HepG2 (cell line): Measurements from ENCODE around the gene IL1RL1. TPM values are rescaled to one million over a fixed set of nuclear protein-coding genes. Genes with fewer than 3 reads are reported as not detected.

Source experiments
- ATAC-seq: fragments of 200-7000 bp; cut with Tn5 transposase; 3 replicates; pipeline ENCODE4 v1.9.1; 2020; ENCODE audit warnings: mild to moderate bottlenecking, moderate library complexity
- BruUV-seq: library from RNA; stranded (reverse); fragments of 400-500 nt; replicated peaks from 2 replicates; lab custom pipeline; 2021; lab: Mats Ljungman, UMichigan
- CTCF ChIA-PET: fragments of 300-600 bp; formaldehyde crosslinking; extraction: SDS; loops from one replicate; lab custom pipeline; 2021; ENCODE audit warnings: low total read pairs, inconsistent platforms, low intra/inter-chr PET ratio; lab: Yijun Ruan, JAX
- POLR2A ChIA-PET: fragments of 350-600 bp; sonication (Branson Sonifier 250); formaldehyde crosslinking; loops from one replicate; lab custom pipeline; 2020; ENCODE audit warnings: antibody characterized with exemption, inconsistent platforms; lab: Yijun Ruan, JAX
- DNase-seq: peaks from one replicate; pipeline ENCODE4 v3.0.0-alpha.2; 2015; ENCODE audit warnings: low spot score
- FAIRE-seq: peaks from 3 replicates; lab custom pipeline; 2011; peaks lifted over from hg19 to GRCh38; lab: Jason Lieb, UNC
- H2AFZ ChIP-seq: one replicate; pipeline ENCODE4 v1.6.1; 2011; ENCODE audit warnings: low read length, inconsistent platforms
- H3K27ac ChIP-seq: fragments of 300-600 bp; 3 replicates; pipeline ENCODE4 v1.8.0; 2011; ENCODE audit warnings: mixed run types, mild to moderate bottlenecking, mixed read lengths, low read length, inconsistent platforms; ENCODE audit not compliant: insufficient read depth; ENCODE audit errors: extremely low read length
- H3K27me3 ChIP-seq, 2 experiments: fragments of 200-600 bp in 1 of 2; 2 replicates in 1 of 2; 3 replicates in 1 of 2; pipeline versions ENCODE4 v1.6.0 to v1.8.0; 2011; ENCODE audit warnings: low read length in 2 of 2, mild to moderate bottlenecking in 2 of 2, moderate library complexity in 2 of 2, inconsistent platforms in 1 of 2; ENCODE audit not compliant: insufficient read depth in 2 of 2, control insufficient read depth in 1 of 2
- H3K36me3 ChIP-seq, 2 experiments: fragments of 200-600 bp in 1 of 2; replicated peaks in 1 of 2; 2 replicates in 1 of 2; 3 replicates in 1 of 2; pipeline versions ENCODE4 v1.5.1 to v1.8.0; 2011; ENCODE audit warnings: low read length in 2 of 2, inconsistent platforms in 1 of 2; ENCODE audit not compliant: insufficient read depth in 2 of 2, control insufficient read depth in 1 of 2
- H3K4me1 ChIP-seq: 2 replicates; pipeline ENCODE4 v1.5.1; 2012; ENCODE audit warnings: low read length, inconsistent platforms; ENCODE audit not compliant: insufficient read depth
- H3K4me2 ChIP-seq: 2 replicates; pipeline ENCODE4 v1.6.0; 2011; ENCODE audit warnings: low read depth, low read length, inconsistent platforms
- H3K4me3 ChIP-seq, 3 experiments: fragments of 200-600 bp in 1 of 3; sonication (generic), shearing (Covaris generic) in 1 of 3; replicated peaks in 1 of 3; 2 replicates each; pipeline ENCODE4 v1.5.1; 2011 to 2016; ENCODE audit warnings: low read length in 3 of 3, inconsistent platforms in 2 of 3, low read depth in 2 of 3, mild to moderate bottlenecking in 2 of 3, control low read depth in 1 of 3, mixed read lengths in 1 of 3; ENCODE audit not compliant: insufficient read depth in 1 of 3
- H3K79me2 ChIP-seq: one replicate; pipeline ENCODE4 v1.6.1; 2011; ENCODE audit warnings: low read length, inconsistent platforms; ENCODE audit not compliant: insufficient read depth
- H3K9ac ChIP-seq: 2 replicates; pipeline ENCODE4 v1.6.0; 2011; ENCODE audit warnings: mild to moderate bottlenecking, low read depth, low read length, inconsistent platforms; ENCODE audit not compliant: insufficient read depth
- H3K9me3 ChIP-seq: 2 replicates; pipeline ENCODE4 v1.5.1; 2012; ENCODE audit warnings: mild to moderate bottlenecking, low read length
- H4K20me1 ChIP-seq: 2 replicates; pipeline ENCODE4 v1.6.0; 2011; ENCODE audit warnings: inconsistent platforms, mild to moderate bottlenecking, low read length, moderate library complexity; ENCODE audit not compliant: insufficient read depth
- ATAD3A ChIP-seq: sonication (generic); formaldehyde crosslinking; IDR thresholded peaks from 2 replicates; pipeline ENCODE4 v1.4.0; 2020; ENCODE audit warnings: missing genetic modification reagents
- CTCF ChIP-seq: sonication (generic); formaldehyde crosslinking; IDR thresholded peaks from 2 replicates; pipeline ENCODE4 v1.5.0; 2020; ENCODE audit warnings: mild to moderate bottlenecking, missing genetic modification reagents, moderate library complexity
- E2F2 ChIP-seq: sonication (generic); formaldehyde crosslinking; IDR thresholded peaks from 2 replicates; pipeline ENCODE4 v1.4.0; 2020; ENCODE audit warnings: missing genetic modification reagents, borderline replicate concordance
- GLI4 ChIP-seq: sonication (generic); formaldehyde crosslinking; IDR thresholded peaks from 2 replicates; pipeline ENCODE4 v1.5.1; 2020; ENCODE audit warnings: missing genetic modification reagents, mild to moderate bottlenecking, moderate library complexity, borderline replicate concordance
- GPN1 ChIP-seq: sonication (generic); formaldehyde crosslinking; IDR thresholded peaks from 2 replicates; pipeline ENCODE4 v1.5.1; 2020; ENCODE audit warnings: missing genetic modification reagents, borderline replicate concordance
- JUNB ChIP-seq: sonication (generic); formaldehyde crosslinking; IDR thresholded peaks from 2 replicates; pipeline ENCODE4 v1.8.0; 2022; ENCODE audit warnings: missing genetic modification reagents, mild to moderate bottlenecking, borderline replicate concordance
- KLF13 ChIP-seq: sonication (generic); formaldehyde crosslinking; IDR thresholded peaks from 2 replicates; pipeline ENCODE4 v1.4.0; 2020; ENCODE audit warnings: mild to moderate bottlenecking, missing genetic modification reagents
- MLLT10 ChIP-seq: sonication (generic); formaldehyde crosslinking; IDR thresholded peaks from 2 replicates; pipeline ENCODE4 v1.4.0; 2020; ENCODE audit warnings: missing genetic modification reagents
- TARDBP ChIP-seq: sonication (generic); formaldehyde crosslinking; IDR thresholded peaks from 2 replicates; pipeline ENCODE4 v1.8.0; 2022; ENCODE audit warnings: mild to moderate bottlenecking, missing genetic modification reagents
- ZNF225 ChIP-seq: sonication (generic); formaldehyde crosslinking; IDR thresholded peaks from 2 replicates; pipeline ENCODE4 v1.4.0; 2020; ENCODE audit warnings: mild to moderate bottlenecking, missing genetic modification reagents
- ZNF362 ChIP-seq: sonication (generic); formaldehyde crosslinking; IDR thresholded peaks from 2 replicates; pipeline ENCODE4 v1.4.0; 2020; ENCODE audit warnings: missing genetic modification reagents, mild to moderate bottlenecking, borderline replicate concordance
- ZNF547 ChIP-seq: sonication (generic); formaldehyde crosslinking; IDR thresholded peaks from 2 replicates; pipeline ENCODE4 v1.5.1; 2020; ENCODE audit warnings: mild to moderate bottlenecking, missing genetic modification reagents
- ZNF644 ChIP-seq: IDR thresholded peaks from 2 replicates; pipeline ENCODE4 v1.6.1; 2016; ENCODE audit warnings: low read depth
- ZNF710 ChIP-seq: sonication (generic); formaldehyde crosslinking; IDR thresholded peaks from 2 replicates; pipeline ENCODE4 v1.5.0; 2020; ENCODE audit warnings: mild to moderate bottlenecking, missing genetic modification reagents, borderline replicate concordance
- ZNF878 ChIP-seq: sonication (generic); formaldehyde crosslinking; IDR thresholded peaks from 2 replicates; pipeline ENCODE4 v1.8.1; 2023; ENCODE audit warnings: mild to moderate bottlenecking, missing genetic modification reagents, moderate library complexity
- WGBS: methylation state at CpG from one replicate; pipeline ENCODE4 v1.1.6; 2017; ENCODE audit warnings: low lambda C conversion rate; 5-methylcytosine and 5-hydroxymethylcytosine counted together
- in situ Hi-C: cut with HindIII; loops from 2 replicates; pipeline ENCODE4 v1.10.0; 2017; ENCODE audit warnings: low pct_unique_long_range_greater_than_20kb; ENCODE audit not compliant: extremely low pct_ligation_motif_present
- intact Hi-C: fragments of 100-400 bp; cut with micrococcal nuclease; formaldehyde crosslinking; loops from one replicate; pipeline ENCODE4 v1.10.0; 2022; ENCODE audit not compliant: unreplicated experiment
- polyA plus RNA-seq, 8 experiments: library from polyadenylated mRNA; depleted of rRNA in 3 of 8; stranded (reverse) in 7 of 8; unstranded in 1 of 8; fragments of >200 nt; fragmentation: Illumina TruSeq in 4 of 8; extraction: Trizol in 4 of 8; gene quantifications; 2 replicates each; pipeline versions ENCODE4 v1.2.1 to v1.2.3, GENCODE V29; 2011 to 2016; ENCODE audit warnings: low read depth in 4 of 8, missing spikeins in 1 of 8, mixed read lengths in 1 of 8; ENCODE audit not compliant: insufficient read depth in 1 of 8
- total RNA-seq, 5 experiments: library from RNA; depleted of rRNA; stranded (reverse); fragments of >200 nt; fragmentation: Illumina TruSeq; extraction: Trizol; gene quantifications; 2 replicates each; pipeline ENCODE4 v1.2.3, GENCODE V29; 2016; ENCODE audit warnings: low read depth in 1 of 5

The IL1RL1 gene
- total and polyA plus RNA-seq, 2 of the 13 experiments (the other 11 are each of a cell fraction or from before 2014, with no cell fraction given), result 0.02 to 0.03 TPM

- ChIA-PET CTCF (no interaction called here), POLR2A (no interaction called here)
- Histone ChIP-seq H3K9ac (no peak overlapping the region), H3K27me3 (peaks cover 0 to 14% of the 10 kb centered on the region in 2 experiments; a peak in 2 of 5 replicates), H3K9me3 (no peaks in the 10 kb centered on the region), H3K4me1 (no peaks in the 10 kb centered on the region), H3K4me3 (no peak overlapping the region), H3K4me2 (no peak overlapping the region), H3K36me3 (no peaks in the 10 kb centered on the region), H2AFZ (no peak overlapping the region), H3K79me2 (no peaks in the 10 kb centered on the region), H4K20me1 (no peaks in the 10 kb centered on the region), H3K27ac (no peak overlapping the region)
- ATAC-seq (no peak), FAIRE-seq (no peak), DNase-seq (no peak)
- BruUV-seq, result no TSS peak
- in situ Hi-C loops (no loop called here), intact Hi-C loops (no loop called here)
- TF ChIP-seq TARDBP (CRISPR knock-in tag) (no peak), ZNF710 (no peak), ZNF362 (no peak), ZNF225 (CRISPR knock-in tag) (no peak), ATAD3A (CRISPR knock-in tag) (no peak), ZNF644 (no peak), ZNF547 (CRISPR knock-in tag) (no peak), GPN1 (CRISPR knock-in tag) (no peak), KLF13 (CRISPR knock-in tag) (no peak), CTCF (CRISPR knock-in tag) (no peak), JUNB (CRISPR knock-in tag) (no peak), GLI4 (CRISPR knock-in tag) (no peak), MLLT10 (CRISPR knock-in tag) (no peak), E2F2 (CRISPR knock-in tag) (no peak), ZNF878 (no peak)
- 62% methylated on average over 2 of the region's 2 CpGs for WGBS
Observed at GRCh38 chr2:102276549-102277201, 34.7 kb upstream of the IL1RL1 start.
